ENCODE results near the gene PTPRM.

The PTPRM gene

GRCh38 chr18:7873316-7873715 lies 306.2 kb downstream of the PTPRM start:
- no peak for TF ChIP-seq CTCF (conservative IDR thresholded peaks at IDR 0.05; ENCODE audit: low read depth, low read length)
- H3K4me3 ChIP-seq (ENCODE audit: low read length): no peak overlapping the region
- no peak for DNase-seq (ENCODE audit: low read depth)

DNA sequence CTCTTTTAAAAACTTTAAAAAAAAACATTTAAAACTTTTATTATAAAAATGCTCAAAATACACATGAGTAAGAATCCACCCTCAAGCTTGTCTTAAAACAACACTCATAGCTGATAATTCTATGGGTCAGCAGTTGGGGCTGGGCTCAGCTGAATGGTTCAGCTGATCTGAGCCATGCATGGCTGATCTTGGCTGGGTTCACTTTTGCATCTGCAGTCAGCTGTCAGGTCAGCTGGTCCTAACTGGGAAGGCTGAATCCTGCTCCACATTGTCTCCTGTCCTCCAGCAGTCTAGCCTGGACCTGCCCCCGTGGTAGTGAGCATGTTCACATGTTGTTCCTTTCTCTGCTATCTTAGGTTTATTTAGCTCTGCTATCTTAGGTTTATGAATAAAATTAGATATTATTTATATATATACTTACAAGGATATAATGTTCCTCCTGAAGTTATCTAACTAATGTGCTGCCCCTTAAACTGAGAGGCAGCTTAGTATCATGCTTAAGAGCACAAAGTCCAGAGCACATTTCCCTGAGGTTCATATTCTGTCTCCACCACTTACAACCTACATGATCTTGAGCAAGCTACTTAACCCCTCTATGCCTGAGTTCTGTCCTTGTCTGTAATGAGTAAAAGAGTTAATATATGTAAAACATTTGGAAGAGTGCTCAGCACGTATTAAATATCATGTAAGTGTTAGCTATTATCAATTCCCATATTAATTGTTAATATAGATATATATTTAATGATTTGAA lies 309.4 kb downstream of the PTPRM start:
- no peak overlapping the region for H3K4me3 ChIP-seq (ENCODE audit: low read length)
- DNase-seq (ENCODE audit: low read depth): no peak
- no peak for TF ChIP-seq CTCF (conservative IDR thresholded peaks at IDR 0.05; ENCODE audit: low read depth, low read length)

GRCh38 chr18:7877609-7878008 lies 310.5 kb downstream of the PTPRM start:
- no peak overlapping the region for H3K4me3 ChIP-seq (ENCODE audit: low read length)
- no peak for TF ChIP-seq CTCF (conservative IDR thresholded peaks at IDR 0.05; ENCODE audit: low read depth, low read length)
- no peak for DNase-seq (ENCODE audit: low read depth)

DNA sequence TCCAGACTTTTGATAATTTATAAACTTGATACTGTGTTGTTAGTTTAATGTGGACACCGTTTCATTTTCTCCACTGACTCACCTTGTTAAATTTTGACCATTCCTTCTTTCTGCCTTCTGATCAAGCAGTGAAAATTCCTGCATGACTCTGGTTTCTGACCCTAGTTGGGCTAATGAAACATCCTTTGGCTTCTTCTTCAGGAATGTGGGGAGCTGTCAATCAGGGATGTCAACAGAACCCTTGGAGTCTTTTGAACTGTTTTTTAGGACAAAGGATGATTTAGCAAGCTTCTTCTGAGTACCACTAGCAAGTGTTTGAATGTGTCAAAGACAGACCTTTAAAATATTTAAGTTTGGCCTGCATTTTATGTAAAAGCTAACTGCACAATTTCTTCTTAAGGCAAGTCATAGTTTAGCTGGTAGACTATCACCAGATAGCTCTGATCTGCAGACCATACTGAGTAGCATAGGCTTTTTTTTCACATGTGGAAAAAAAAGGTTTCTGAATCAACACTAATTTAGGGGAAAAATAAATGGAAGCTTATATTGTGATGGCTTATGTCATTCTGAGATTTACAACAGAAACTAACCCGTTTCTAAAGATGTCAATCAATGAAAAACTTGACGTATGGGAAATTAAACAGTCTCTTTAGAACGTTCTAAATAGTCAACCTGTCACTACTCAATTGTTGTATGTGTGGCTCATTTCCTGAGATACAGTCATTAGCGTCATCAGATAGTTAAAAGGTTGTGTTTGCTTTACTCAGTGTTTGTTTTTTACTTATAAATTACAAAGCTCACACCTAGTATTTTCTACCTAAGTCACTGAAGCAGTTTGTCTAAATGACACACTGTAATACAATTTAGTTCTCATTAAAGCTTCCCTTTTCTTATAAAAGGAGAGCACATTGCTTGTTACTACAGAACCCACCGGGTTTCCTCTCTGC lies 311.4 kb downstream of the PTPRM start:
- no peak for TF ChIP-seq CTCF (conservative IDR thresholded peaks at IDR 0.05; ENCODE audit: low read depth, low read length)
- no peak overlapping the region for H3K4me3 ChIP-seq (ENCODE audit: low read length)
- no peak for DNase-seq (ENCODE audit: low read depth)

DNA sequence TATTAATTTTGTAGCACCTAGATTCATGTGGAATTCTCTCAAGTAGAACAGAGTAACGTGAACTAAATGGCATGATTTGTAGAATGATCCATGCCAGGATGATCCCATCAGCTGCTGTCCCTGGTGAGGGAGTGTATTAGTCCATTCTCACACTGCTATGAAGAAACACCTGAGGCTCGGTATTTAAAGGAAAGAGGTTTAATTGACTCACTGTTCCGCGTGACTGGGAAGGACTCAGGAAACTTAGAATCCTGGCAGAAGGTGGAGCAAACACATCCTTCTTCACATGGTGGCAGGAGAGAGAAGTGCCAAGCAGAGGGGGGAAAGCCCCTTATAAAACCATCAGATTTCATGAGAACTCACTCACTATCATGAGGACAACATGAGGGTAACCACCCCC lies 312.6 kb downstream of the PTPRM start:
- DNase-seq (ENCODE audit: low read depth): no peak
- no peak for TF ChIP-seq CTCF (conservative IDR thresholded peaks at IDR 0.05; ENCODE audit: low read depth, low read length)
- no peak overlapping the region for H3K4me3 ChIP-seq (ENCODE audit: low read length)

DNA sequence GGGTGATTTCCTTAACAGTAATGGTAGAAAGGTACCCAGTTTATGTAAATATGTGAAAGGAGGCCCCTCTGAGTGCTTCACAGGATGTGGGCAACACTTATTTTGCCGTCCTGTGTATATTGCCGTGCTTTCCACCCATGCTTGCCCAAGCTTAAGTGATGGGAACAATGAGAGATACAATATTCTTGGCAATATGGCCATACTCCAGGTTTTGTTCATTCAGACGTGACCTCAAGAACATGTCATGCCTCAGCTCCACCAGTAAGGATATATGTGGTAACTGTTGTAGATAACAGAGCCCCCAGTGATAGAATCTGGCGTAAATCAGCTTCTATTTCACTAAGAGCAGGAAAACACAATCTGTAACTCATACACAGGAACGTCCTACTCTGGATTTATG lies 318.7 kb downstream of the PTPRM start:
- DNase-seq (ENCODE audit: low read depth): no peak
- no peak for TF ChIP-seq CTCF (conservative IDR thresholded peaks at IDR 0.05; ENCODE audit: low read depth, low read length)
- no peak overlapping the region for H3K4me3 ChIP-seq (ENCODE audit: low read length)
